A673 (cell line): ENCODE measurements around the gene ADAM12. TPM values are rescaled to one million over a fixed set of nuclear protein-coding genes. Genes with fewer than 3 reads are reported as not detected.

Experiments
- BruUV-seq: library from RNA; stranded (reverse); fragments of 400-500 nt; replicated peaks from 2 replicates; lab custom pipeline; 2021; lab: Mats Ljungman, UMichigan
- CTCF ChIA-PET: fragments of 300-600 bp; sonication (Branson Sonifier 250); formaldehyde crosslinking; loops from one replicate; lab custom pipeline; 2022; ENCODE audit warnings: antibody characterized with exemption; lab: Charles Lee
- POLR2A ChIA-PET: fragments of 300-600 bp; sonication (Branson Sonifier 250); formaldehyde crosslinking; loops from one replicate; lab custom pipeline; 2022; ENCODE audit warnings: antibody characterized with exemption; ENCODE audit not compliant: low non-redundant PET; lab: Charles Lee
- DNase-seq: peaks from one replicate; pipeline ENCODE4 v3.0.0-alpha.2; 2015; ENCODE audit warnings: low spot score
- H3K27ac ChIP-seq: fragments of 200-600 bp; sonication (generic); 2 replicates; pipeline ENCODE4 v1.5.1; 2016; ENCODE audit warnings: mixed run types, low read depth, mild to moderate bottlenecking, mixed read lengths, antibody characterized with exemption, low read length; ENCODE audit not compliant: poor library complexity, severe bottlenecking
- H3K27me3 ChIP-seq: fragments of 200-600 bp; sonication (generic); replicated peaks from 2 replicates; pipeline ENCODE4 v1.6.1; 2017; ENCODE audit warnings: mixed run types, low read depth, mild to moderate bottlenecking, mixed read lengths, antibody characterized with exemption, low read length; ENCODE audit not compliant: insufficient read depth, poor library complexity
- H3K36me3 ChIP-seq: fragments of 200-600 bp; sonication (generic); 2 replicates; pipeline ENCODE4 v1.6.1; 2016; ENCODE audit warnings: mixed run types, mild to moderate bottlenecking, mixed read lengths, antibody characterized with exemption, low read length; ENCODE audit not compliant: insufficient read depth, poor library complexity, severe bottlenecking
- H3K4me1 ChIP-seq: fragments of 200-600 bp; sonication (generic); 2 replicates; pipeline ENCODE4 v1.6.1; 2017; ENCODE audit warnings: mixed run types, mild to moderate bottlenecking, mixed read lengths, antibody characterized with exemption, low read length; ENCODE audit not compliant: insufficient read depth, poor library complexity, severe bottlenecking
- H3K4me3 ChIP-seq: fragments of 200-600 bp; sonication (generic); 2 replicates; pipeline ENCODE4 v1.5.1; 2016; ENCODE audit warnings: low read depth, mixed run types, mild to moderate bottlenecking, mixed read lengths, low read length; ENCODE audit not compliant: poor library complexity, severe bottlenecking
- H3K9me3 ChIP-seq: fragments of 200-600 bp; sonication (generic); 2 replicates; pipeline ENCODE4 v1.6.1; 2016; ENCODE audit warnings: mixed run types, low read depth, mild to moderate bottlenecking, mixed read lengths, antibody characterized with exemption, low read length; ENCODE audit not compliant: poor library complexity, severe bottlenecking
- CTCF ChIP-seq: fragments of 300-800, 200-600 bp; sonication (generic); conservative IDR thresholded peaks from 2 replicates; pipeline ENCODE4 v1.5.1; 2017; ENCODE audit warnings: low read depth, mild to moderate bottlenecking, antibody characterized with exemption, low read length, moderate library complexity, mixed read lengths
- EZH2 ChIP-seq: fragments of 200-600 bp; sonication (generic); IDR thresholded peaks from 2 replicates; pipeline ENCODE4 v1.6.1; 2017; ENCODE audit warnings: borderline replicate concordance, low read depth, mild to moderate bottlenecking, mixed read lengths, antibody characterized with exemption, low read length; ENCODE audit not compliant: poor library complexity, severe bottlenecking
- intact Hi-C: fragments of 100-400 bp; cut with micrococcal nuclease; formaldehyde crosslinking; loops from one replicate; pipeline ENCODE4 v1.10.0; 2022; ENCODE audit not compliant: unreplicated experiment
- total RNA-seq: library from RNA; stranded (reverse); gene quantifications from 2 replicates; pipeline ENCODE4 v1.2.3, GENCODE V29; 2021

Gene ADAM12
- total RNA-seq, 1 experiment from 2014 or later: 0.17 TPM

- Histone ChIP-seq H3K36me3 (no peaks in the 10 kb centered on the region), H3K27ac (no peak overlapping the region), H3K9me3 (no peaks in the 10 kb centered on the region), H3K27me3 (no peaks in the 10 kb centered on the region), H3K4me1 (no peaks in the 10 kb centered on the region), H3K4me3 (no peak overlapping the region)
- DNase-seq: no peak
- TF ChIP-seq EZH2: no peak
- TF ChIP-seq CTCF: no peak
- POLR2A ChIA-PET: no interaction called here
- CTCF ChIA-PET: no interaction called here
- BruUV-seq: no TSS peak
- intact Hi-C loops: no loop called here
These were observed 125.9 kb downstream of the ADAM12 start for GRCh38 chr10:126262233-126262838.

- Histone ChIP-seq H3K4me3 (no peak overlapping the region), H3K4me1 (no peaks in the 10 kb centered on the region), H3K27me3 (no peaks in the 10 kb centered on the region), H3K36me3 (no peaks in the 10 kb centered on the region), H3K27ac (no peak overlapping the region), H3K9me3 (no peaks in the 10 kb centered on the region)
- ChIA-PET POLR2A (no interaction called here), CTCF (no interaction called here)
- intact Hi-C loops: no loop called here
- BruUV-seq: no TSS peak
- no peak for DNase-seq
- TF ChIP-seq CTCF (no peak), EZH2 (no peak)
These were observed 128.4 kb downstream of the ADAM12 start for GRCh38 chr10:126259760-126260479.

- no peak overlapping the region for H3K4me3 ChIP-seq
- no peaks in the 10 kb centered on the region for H3K9me3 ChIP-seq
- no TSS peak for BruUV-seq
- intact Hi-C loops: no loop called here
- ChIA-PET POLR2A (no interaction called here), CTCF (no interaction called here)
- H3K4me1 ChIP-seq: no peaks in the 10 kb centered on the region
- DNase-seq: no peak
- no peaks in the 10 kb centered on the region for H3K27me3 ChIP-seq
- H3K27ac ChIP-seq: no peak overlapping the region
- no peak for TF ChIP-seq EZH2
- no peaks in the 10 kb centered on the region for H3K36me3 ChIP-seq
These were observed 131.4 kb downstream of the ADAM12 start for GRCh38 chr10:126256864-126257263.
